Measurements from ENCODE around the gene SYNE1. TPM values are rescaled to one million over a fixed set of nuclear protein-coding genes. Genes with fewer than 3 reads are reported as not detected.
"Not testable (repeated sequence)": the region's sequence is repeated elsewhere in the genome, so short reads cannot be mapped to it uniquely, and the experiment has no call there.

SYNE1 gene
- polyA plus RNA-seq, 10 donors: 76.7 to 131 (median 86.4) TPM

DNA sequence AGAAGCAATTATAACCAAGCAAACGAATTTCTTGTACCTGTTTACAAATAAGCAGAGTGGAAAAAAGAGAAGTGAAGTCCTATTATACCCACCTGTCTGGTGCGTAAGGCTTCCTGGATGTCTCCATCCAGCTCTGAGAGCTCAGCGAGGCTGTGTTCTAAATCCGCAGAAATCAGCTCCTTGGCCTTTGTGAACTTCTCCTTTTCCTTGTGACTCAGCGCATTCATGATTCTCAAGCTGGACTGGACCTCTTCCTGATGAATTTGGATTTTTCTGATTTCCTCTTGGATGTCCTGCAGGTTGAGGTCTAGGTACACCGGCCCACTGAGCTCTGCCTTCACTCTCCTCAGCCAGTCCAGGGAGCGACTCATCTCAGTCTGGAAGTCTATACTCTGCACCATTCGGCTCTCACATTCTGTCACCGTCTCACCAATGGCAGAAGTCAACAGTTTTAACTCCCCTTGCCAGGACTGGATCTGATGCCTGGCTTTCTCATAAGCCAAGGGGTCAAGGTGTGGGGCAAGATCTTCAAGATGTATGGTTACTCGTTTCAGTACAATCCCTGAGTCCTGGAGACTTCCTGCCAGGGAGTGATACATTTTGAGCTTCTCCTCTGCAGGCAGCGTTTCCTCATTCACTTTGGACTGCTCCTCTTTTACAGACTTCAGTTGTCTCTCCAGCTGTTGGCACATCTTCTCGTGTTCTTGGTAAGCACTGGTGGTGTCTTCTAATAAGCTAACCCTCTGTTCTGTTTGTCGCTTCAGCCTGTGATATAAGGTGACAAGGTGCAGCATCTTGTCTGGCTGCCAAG, 307.3 kb downstream of the SYNE1 start:
- no peak for DNase-seq

DNA sequence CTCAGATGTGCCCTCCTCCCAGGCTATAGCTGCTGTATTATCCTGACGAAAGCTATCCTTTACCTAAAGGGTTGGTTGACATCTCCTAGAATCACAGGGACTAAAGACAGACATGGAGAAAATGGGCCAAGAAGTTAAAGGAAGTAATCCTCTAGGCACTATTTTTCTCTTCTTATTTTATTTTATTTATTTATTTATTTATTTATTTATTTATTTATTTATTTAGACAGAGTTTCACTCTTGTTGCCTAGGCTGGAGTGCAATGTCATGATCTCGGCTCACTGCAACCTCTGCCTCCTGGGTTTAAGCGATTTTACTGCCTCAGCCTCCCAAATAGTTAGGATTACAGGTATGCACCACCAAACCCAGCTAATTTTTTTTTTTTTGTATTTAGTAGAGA, 309.0 kb downstream of the SYNE1 start:
- not testable (repeated sequence) for DNase-seq

GRCh38 chr6:152323376-152323775, 313.8 kb downstream of the SYNE1 start:
- DNase-seq: no peak

- no peak for DNase-seq
Observed at GRCh38 chr6:152318278-152318677, 318.9 kb downstream of the SYNE1 start.

DNA sequence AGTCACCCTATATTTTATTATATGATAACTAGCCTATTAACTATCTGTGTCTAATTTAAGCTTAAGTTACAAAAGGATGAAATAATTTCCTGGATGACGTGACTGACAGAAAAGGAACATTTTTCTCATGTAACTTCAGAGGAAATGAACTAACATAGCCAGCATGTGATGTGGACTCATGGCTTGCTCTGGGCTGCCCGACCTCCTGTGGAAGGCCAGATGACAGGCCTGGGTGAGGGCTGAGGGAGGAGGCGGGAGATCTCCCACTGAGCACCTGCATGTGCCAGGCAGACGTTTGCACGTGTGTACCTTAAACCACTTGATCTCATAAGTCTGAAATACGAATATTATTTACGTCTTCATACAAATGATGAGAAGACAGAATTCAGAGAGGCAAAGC, 321.1 kb downstream of the SYNE1 start:
- DNase-seq: peak in 2 of 3 donors; percentile 30 to 40

DNA sequence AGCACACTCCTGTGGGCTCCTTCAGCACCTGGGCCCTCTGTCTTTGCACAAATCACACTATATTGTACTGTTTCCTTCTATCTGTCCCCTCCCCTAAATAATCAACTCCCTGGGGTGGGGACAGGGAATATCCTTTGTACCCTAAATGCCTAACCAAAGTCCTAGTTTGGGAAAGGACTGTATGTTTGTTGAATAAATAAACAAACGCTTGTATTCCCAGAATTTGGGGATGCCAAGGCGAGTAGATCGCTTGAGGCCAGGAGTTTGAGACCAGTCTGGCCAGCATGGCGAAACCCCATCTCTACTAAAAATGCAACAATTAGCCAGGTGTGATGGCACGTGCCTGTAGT, 322.7 kb downstream of the SYNE1 start:
- DNase-seq: no peak

DNA sequence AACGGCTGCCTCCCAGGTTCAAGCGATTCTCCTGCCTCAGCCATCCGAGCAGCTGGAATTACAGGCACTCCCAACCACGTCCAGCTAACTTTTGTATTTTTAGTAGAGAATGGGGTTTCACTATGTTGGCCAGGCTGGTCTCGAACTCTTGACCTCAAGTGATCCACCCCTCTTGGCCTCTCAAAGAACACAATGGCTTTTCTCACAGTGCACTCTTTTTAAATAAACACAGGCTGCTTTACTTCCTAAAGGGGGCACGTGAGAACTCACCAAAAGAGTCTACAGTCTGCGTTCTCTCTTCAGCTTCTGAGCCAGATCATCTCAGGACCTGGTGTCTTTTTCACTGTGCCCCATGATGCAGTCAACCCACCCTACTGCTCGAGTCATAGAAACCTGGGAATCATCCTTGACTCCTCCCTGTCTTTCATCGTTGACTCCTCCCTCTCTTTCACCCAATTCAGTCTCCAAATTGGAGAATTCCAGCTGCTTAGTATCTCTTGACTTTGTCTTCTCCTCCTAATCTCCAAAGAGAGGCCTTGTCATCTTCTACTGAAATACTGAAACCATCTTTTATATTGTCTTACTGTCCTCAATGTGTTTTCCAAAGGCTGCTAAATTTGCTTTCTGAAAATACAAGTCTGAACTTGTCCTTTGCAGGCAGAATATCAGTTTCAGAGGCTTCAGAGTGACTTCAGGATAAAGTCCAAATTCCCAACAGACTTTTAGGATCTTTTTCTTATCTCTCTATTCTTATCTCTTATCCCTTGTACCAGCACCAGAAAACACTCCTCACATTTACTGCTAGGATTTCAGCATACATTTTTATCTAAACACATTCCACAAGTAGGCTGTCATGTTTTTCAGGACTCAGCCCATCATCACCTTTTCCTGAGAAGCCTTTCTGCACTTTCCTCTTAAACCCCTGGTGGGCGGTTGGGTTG, 323.4 kb downstream of the SYNE1 start:
- DNase-seq: no peak

- DNase-seq: no peak
Observed at GRCh38 chr6:152312434-152312833, 324.7 kb downstream of the SYNE1 start.

DNA sequence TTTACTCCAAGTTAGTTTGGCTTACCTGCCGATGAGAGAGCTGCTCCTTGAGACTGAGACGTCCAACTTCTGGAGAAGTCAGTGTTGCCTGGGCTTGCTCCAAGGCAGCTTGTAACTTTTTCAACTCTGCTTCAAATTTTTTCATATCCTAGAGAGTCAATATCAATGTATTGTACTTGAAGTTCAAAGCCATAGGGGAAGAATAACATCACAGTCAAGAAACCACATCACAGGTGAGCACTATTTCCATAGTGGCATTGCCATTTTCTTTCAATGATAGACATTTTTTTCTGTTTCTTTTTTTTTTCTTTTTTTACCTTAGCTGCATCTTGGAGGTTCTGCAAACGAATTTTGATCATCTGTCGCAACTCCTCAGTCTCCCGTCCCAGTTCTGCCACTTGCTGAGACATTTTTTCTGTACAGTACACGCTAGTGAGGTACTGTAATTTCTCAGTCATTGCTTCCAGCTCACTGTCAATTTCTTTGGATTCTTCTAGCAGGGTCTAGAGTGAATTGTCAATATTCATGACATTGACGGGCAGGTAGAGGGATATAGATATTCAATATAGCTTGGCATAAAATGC, 326.7 kb downstream of the SYNE1 start:
- DNase-seq: no peak

DNA sequence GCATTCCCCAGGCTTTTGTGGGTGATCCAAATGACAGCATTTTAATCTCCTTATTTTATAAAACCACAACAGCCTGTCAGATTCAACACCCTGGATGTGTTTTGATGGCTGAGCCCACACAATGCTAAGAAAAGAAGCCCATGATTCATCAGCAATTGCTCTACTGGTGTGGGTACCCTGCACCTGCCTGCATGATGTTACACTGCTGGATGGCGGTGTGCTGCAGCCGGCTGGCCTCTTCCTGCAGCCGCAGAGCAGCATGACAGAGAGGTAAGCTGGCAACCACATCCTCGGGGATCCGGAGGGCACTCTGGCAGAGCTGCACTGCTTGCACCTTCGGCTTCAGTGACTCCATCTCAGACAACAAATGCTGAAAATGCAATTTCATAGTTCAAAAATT, 327.5 kb downstream of the SYNE1 start:
- no peak for DNase-seq

- DNase-seq: no peak
Observed at GRCh38 chr6:152309006-152309405, 328.2 kb downstream of the SYNE1 start.

DNA sequence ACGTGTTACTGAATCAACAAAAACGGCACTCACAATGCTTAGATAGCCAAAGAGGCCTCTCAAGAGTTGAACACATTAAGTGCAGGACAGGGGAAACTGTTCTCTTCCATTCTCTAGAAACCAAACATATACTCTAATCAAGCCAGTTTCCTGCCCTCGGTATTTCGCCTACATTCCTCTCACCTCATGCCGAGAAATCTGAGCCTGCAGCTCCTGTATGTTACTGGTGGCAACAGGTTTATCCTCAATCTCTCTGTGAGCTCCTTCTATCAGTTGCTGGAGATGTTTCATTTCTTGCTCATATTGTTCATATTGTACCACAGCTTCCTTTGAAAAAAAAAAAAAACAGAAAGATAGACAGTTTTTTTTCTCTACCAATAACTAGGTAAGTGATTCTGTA, 328.9 kb downstream of the SYNE1 start:
- DNase-seq: no peak

GRCh38 chr6:152305672-152306071, 331.5 kb downstream of the SYNE1 start:
- no peak for DNase-seq

- DNase-seq: peak; percentile 85 to 97 (median 91)
Observed at GRCh38 chr6:152301765-152302568, 335.2 kb downstream of the SYNE1 start.

DNA sequence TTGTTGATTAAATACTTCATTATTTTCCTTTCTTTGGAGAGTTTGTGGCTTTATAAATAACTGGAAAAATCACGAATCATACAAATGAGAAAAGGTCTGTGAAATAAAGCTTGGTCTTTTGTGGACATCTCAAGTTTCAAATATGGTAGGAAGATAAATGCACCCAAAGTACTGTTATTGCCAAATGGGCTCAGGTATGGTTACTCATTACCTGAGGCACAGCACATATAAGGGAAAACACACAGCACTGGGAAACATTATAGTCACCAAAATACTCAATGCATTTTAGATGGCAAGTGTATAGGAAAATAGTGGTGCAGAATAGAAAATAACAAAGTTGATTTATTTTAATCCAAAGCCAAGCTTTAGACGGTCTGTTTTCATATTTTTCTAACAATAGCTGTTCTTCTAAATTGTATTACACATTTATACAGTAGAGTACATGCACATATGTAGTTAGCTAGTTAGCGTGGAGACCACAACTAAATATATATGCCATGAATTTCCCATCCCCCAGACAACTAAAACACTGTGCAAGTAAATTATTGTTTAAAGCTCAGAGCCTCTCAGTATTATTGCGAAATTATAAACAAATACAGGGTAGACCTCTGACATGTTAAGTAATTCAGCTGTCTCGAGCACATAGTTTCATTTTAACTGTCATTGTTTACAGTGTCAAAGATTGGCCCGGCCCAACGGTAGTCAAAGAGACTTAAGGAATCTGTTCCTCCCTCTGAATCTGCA, 336.0 kb downstream of the SYNE1 start:
- DNase-seq: no peak

GRCh38 chr6:152300517-152300916, 336.6 kb downstream of the SYNE1 start:
- no peak for DNase-seq

- no peak for DNase-seq
Observed at GRCh38 chr6:152298848-152299735, 338.1 kb downstream of the SYNE1 start.

GRCh38 chr6:152298055-152298647, 339.0 kb downstream of the SYNE1 start:
- DNase-seq: no peak

DNA sequence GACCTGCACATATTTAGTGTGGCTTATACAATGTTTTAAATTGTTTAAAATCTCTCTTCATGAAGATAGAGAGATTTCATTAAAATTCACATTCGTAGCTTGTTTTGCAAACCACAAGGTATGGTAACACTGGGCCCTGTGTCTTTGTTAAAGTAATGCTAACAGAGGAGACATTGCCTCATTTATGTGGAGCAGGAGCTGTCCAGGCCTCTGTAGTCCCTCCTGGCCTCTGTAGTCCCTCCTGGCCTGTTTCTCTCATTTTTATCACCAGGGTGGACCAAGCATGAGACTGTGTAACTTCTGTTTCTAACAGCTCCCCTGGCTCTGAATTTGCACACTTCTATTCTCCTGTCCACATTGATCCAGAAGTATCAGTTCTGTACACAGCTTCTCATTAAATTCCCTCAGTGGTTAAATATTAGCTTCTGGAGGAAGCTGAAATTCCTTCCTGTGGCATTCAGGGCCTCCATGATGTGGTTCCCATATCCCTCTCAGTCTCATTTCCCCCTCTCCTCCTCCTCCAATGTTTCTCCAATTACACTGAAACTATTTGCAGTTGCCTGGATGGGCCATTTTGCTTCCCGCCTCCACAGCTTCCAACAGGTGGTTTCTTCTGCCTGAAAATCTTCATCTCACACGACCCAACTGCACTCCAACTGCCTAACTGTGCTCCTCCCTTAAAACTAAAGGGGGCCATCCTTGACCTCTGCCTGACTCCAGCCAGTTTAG, 340.4 kb downstream of the SYNE1 start:
- no peak for DNase-seq
